SU-DHL-6 (cell line): Measurements from ENCODE around the gene MTMR12.

Experiments used
- CTCF ChIP-seq: fragments of 200-600 bp; sonication (generic); IDR thresholded peaks from one replicate; pipeline ENCODE4 v1.5.1; 2017; ENCODE audit warnings: antibody characterized with exemption, mild to moderate bottlenecking, low read length, moderate library complexity; ENCODE audit not compliant: insufficient read depth, poor library complexity, severe bottlenecking
- EZH2phosphoT487 ChIP-seq: fragments of 200-600 bp; sonication (generic), shearing (Covaris generic); conservative IDR thresholded peaks from 2 replicates; pipeline ENCODE4 v1.6.1; 2018; ENCODE audit warnings: mild to moderate bottlenecking, antibody characterized with exemption, low read length, moderate library complexity, mixed read lengths

DNA sequence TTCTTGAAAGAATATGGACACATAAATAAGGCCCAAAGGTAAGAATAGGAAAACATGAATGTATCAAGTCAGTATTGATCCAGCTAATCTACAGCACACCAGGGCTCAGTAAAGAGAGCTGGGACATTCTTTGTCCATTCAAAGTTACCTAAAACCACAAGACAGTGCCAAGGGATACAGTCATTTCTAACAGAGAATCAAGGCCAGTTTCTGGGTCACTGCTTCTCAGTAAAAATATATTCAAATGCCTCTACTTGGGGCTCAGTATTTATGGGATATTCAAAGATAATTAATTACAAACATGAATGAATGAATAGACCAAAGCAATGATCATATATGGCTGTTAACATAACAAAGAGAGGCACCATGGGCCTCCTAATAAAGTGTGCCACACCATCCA lies 34.9 kb downstream of the MTMR12 start:
- TF ChIP-seq CTCF: no peak
- TF ChIP-seq EZH2phosphoT487: no peak
